Liver (tissue), 9 donors: Measurements from ENCODE around the gene PHLPP1. TPM values are rescaled to one million over a fixed set of nuclear protein-coding genes. Genes with fewer than 3 reads are reported as not detected.

Source experiments
- DNase-seq: peaks from one replicate; pipeline ENCODE4 v3.0.0-alpha.2; 2017; ENCODE audit warnings: low spot score
- H3K27ac ChIP-seq, 2 donors: one replicate each; pipeline ENCODE4 v1.7.0; 2013; ENCODE audit warnings: inconsistent platforms in 2 of 2, low read length in 2 of 2, control low read depth in 1 of 2, low read depth in 1 of 2, mild to moderate bottlenecking in 1 of 2
- H3K27me3 ChIP-seq, 4 donors: one replicate each; pipeline versions ENCODE4 v1.6.1 to v1.7.0; 2013; ENCODE audit warnings: low read length in 3 of 4, inconsistent platforms in 1 of 4, mild to moderate bottlenecking in 1 of 4, moderate library complexity in 1 of 4; ENCODE audit not compliant: control insufficient read depth in 4 of 4, insufficient read depth in 4 of 4
- H3K36me3 ChIP-seq, 4 donors: one replicate each; pipeline versions ENCODE4 v1.6.1 to v1.7.0; 2013; ENCODE audit warnings: low read length in 3 of 4, mild to moderate bottlenecking in 3 of 4, low read depth in 1 of 4, moderate library complexity in 1 of 4; ENCODE audit not compliant: control insufficient read depth in 4 of 4, insufficient read depth in 3 of 4
- H3K4me1 ChIP-seq, 4 donors: one replicate each; pipeline versions ENCODE4 v1.6.1 to v1.7.0; 2013; ENCODE audit warnings: low read length in 3 of 4, mild to moderate bottlenecking in 3 of 4, moderate library complexity in 1 of 4; ENCODE audit not compliant: control insufficient read depth in 4 of 4, insufficient read depth in 4 of 4
- H3K4me3 ChIP-seq, 3 donors: one replicate each; pipeline versions ENCODE4 v1.6.1 to v1.7.0; 2013; ENCODE audit warnings: low read length in 3 of 3, control low read depth in 1 of 3, low read depth in 1 of 3, mild to moderate bottlenecking in 1 of 3
- H3K9ac ChIP-seq, 2 donors: one replicate each; pipeline ENCODE4 v1.7.0; 2013; ENCODE audit warnings: low read length in 2 of 2, mild to moderate bottlenecking in 2 of 2, moderate library complexity in 2 of 2, control low read depth in 1 of 2, low read depth in 1 of 2
- H3K9me3 ChIP-seq, 4 donors: one replicate each; pipeline versions ENCODE4 v1.6.1 to v1.7.0; 2013; ENCODE audit warnings: low read length in 3 of 4; ENCODE audit not compliant: control insufficient read depth in 4 of 4
- EGR1 ChIP-seq, 2 donors: IDR thresholded peaks; 2 replicates each; pipeline ENCODE4 v1.6.1; 2016 to 2018; ENCODE audit warnings: antibody characterized with exemption in 2 of 2, low read depth in 2 of 2
- FOXA1 ChIP-seq: IDR thresholded peaks from 2 replicates; pipeline ENCODE4 v1.6.1; 2016; ENCODE audit warnings: antibody characterized with exemption
- FOXA2 ChIP-seq: IDR thresholded peaks from 2 replicates; pipeline ENCODE4 v1.6.1; 2016; ENCODE audit warnings: antibody characterized with exemption
- GABPA ChIP-seq, 2 donors: IDR thresholded peaks in 1 of 2; conservative IDR thresholded peaks in 1 of 2; 2 replicates each; pipeline ENCODE4 v1.6.1; 2016; ENCODE audit warnings: antibody characterized with exemption in 2 of 2, mild to moderate bottlenecking in 1 of 2, moderate library complexity in 1 of 2
- HNF4A ChIP-seq, 2 donors: conservative IDR thresholded peaks; 2 replicates each; pipeline ENCODE4 v1.6.1; 2016; ENCODE audit warnings: antibody characterized with exemption in 2 of 2, mild to moderate bottlenecking in 2 of 2
- HNF4G ChIP-seq: IDR thresholded peaks from 2 replicates; pipeline ENCODE4 v1.6.1; 2016; ENCODE audit warnings: antibody characterized with exemption
- JUND ChIP-seq, 2 donors: IDR thresholded peaks; 2 replicates each; pipeline ENCODE4 v1.6.1; 2016; ENCODE audit warnings: antibody characterized with exemption in 2 of 2
- NR2F2 ChIP-seq: IDR thresholded peaks from 2 replicates; pipeline ENCODE4 v1.6.1; 2016; ENCODE audit warnings: antibody characterized with exemption
- RAD21 ChIP-seq, 2 donors: IDR thresholded peaks; 2 replicates each; pipeline ENCODE4 v1.6.1; 2016; ENCODE audit warnings: antibody characterized with exemption in 2 of 2, mild to moderate bottlenecking in 2 of 2
- RXRA ChIP-seq, 2 donors: IDR thresholded peaks; 2 replicates each; pipeline ENCODE4 v1.6.1; 2017 to 2018; ENCODE audit warnings: antibody characterized with exemption in 2 of 2, mild to moderate bottlenecking in 1 of 2
- SP1 ChIP-seq: IDR thresholded peaks from 2 replicates; pipeline ENCODE4 v1.6.1; 2018; ENCODE audit warnings: antibody characterized with exemption, mild to moderate bottlenecking
- TAF1 ChIP-seq: conservative IDR thresholded peaks from 2 replicates; pipeline ENCODE4 v1.6.1; 2016; ENCODE audit warnings: antibody characterized with exemption, mild to moderate bottlenecking
- YY1 ChIP-seq: IDR thresholded peaks from 2 replicates; pipeline ENCODE4 v1.6.1; 2016; ENCODE audit warnings: antibody characterized with exemption, mild to moderate bottlenecking
- WGBS: extraction: QIAGEN DNeasy Blood & Tissue Kit; methylation state at CpG from one replicate; pipeline ENCODE4 v1.1.7; 2013; 5-methylcytosine and 5-hydroxymethylcytosine counted together
- polyA plus RNA-seq, 2 donors: library from polyadenylated mRNA; stranded (reverse) in 1 of 2; unstranded in 1 of 2; fragments of 200-250 nt in 1 of 2; fragments of >200 nt in 1 of 2; fragmentation: Nextera tagmentation in 1 of 2; extraction: Ambion mirVana in 1 of 2; gene quantifications; one replicate each; pipeline versions ENCODE4 v1.2.1 to v1.2.3, GENCODE V29; 2013 to 2015
- total RNA-seq, 2 donors: library from RNA; depleted of rRNA; stranded (reverse); fragments of >200 nt; gene quantifications; one replicate each; pipeline ENCODE4 v1.2.3, GENCODE V29; 2014
- TF ChIP-seq, protein P1 (sequence below): IDR thresholded peaks from 2 replicates; pipeline ENCODE4 v1.6.1; 2016; ENCODE audit warnings: antibody characterized with exemption
- TF ChIP-seq, protein P2 (sequence below): fragments of 150-350 bp; IDR thresholded peaks from 2 replicates; pipeline ENCODE4 v1.5.1; 2017; ENCODE audit warnings: improper control_type of control experiment, low read depth, low read length; ENCODE audit not compliant: missing input control
- TF ChIP-seq, protein P3 (sequence below): IDR thresholded peaks from 2 replicates; pipeline ENCODE4 v1.6.1; 2016; ENCODE audit warnings: antibody characterized with exemption, mild to moderate bottlenecking
- TF ChIP-seq, protein P4 (sequence below): IDR thresholded peaks from 2 replicates; pipeline ENCODE4 v1.6.1; 2016; ENCODE audit warnings: antibody characterized with exemption
- TF ChIP-seq, protein P5 (sequence below): IDR thresholded peaks from 2 replicates; pipeline ENCODE4 v1.6.1; 2016; ENCODE audit warnings: antibody characterized with exemption
- donor health status: healthy.
- donor health status: healthy.
- donor health status: healthy.
- donor health status: healthy.
- donor health status: healthy.

Gene PHLPP1
- total and polyA plus RNA-seq, 4 donors, result 4.2 to 14.5 (median 8.6) TPM

DNA sequence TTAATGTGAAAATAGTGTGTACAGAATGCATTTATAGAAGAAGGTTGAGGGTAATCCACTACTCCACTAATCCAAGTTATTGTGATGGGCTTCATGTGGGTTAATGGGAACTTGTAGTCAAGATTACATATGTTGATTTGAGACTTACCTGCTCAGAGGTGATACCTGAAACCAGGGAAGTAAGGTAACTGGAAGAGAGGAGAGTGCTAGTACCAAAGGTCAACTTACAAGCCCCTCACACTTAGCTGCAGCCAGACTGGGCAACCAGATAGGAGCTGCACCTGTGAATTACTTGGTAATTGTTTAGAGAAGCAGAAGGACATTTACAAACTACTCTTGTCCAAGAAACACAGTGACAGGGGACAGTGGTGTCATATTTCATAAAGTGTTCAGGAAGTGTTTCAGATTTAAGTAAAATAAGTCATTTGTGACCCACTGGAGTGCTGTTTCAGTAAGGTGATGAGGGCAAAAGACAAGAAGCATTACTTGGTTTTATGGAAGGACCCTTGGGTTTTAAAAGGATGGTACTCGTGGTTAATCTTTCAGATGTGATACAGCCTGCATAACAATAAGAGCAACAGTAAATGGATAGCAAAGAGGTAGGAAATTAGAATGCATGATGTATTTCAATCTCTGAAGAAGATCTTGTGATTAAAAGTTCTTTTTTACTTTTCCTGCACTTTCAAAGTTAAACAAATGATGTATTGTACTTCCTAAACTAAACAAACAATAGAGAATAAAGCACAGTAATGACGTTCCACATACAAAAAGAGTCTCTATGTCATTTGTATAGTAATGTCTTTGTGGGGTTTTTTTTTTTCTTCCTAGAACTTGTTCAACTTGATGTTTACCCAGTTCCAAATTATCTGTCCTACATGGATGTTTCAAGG is 189.3 kb downstream of the PHLPP1 start:
- Histone ChIP-seq H3K9ac (no peak overlapping the region), H3K9me3 (no peaks in the 10 kb centered on the region), H3K36me3 (peaks cover 0 to 22% (median 17%) of the 10 kb centered on the region in 4 donors), H3K27ac (no peak overlapping the region), H3K4me3 (no peak overlapping the region), H3K4me1 (no peaks in the 10 kb centered on the region), H3K27me3 (no peaks in the 10 kb centered on the region)
- no peak for DNase-seq
- 82% methylated on average over 2 of the region's 2 CpGs for WGBS
- TF ChIP-seq, protein P1, sequence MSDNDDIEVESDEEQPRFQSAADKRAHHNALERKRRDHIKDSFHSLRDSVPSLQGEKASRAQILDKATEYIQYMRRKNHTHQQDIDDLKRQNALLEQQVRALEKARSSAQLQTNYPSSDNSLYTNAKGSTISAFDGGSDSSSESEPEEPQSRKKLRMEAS, result no peak
- TF ChIP-seq JUND (IDR thresholded peaks at IDR 0.05) (no peak), NR2F2 (no peak), TAF1 (no peak), RAD21 (IDR thresholded peaks at IDR 0.05) (no peak), HNF4A (conservative IDR thresholded peaks at IDR 0.05) (no peak), RXRA (IDR thresholded peaks at IDR 0.05) (no peak), YY1 (no peak), SP1 (no peak), FOXA2 (no peak), GABPA (IDR thresholded peaks at IDR 0.05 in 1 of 2, conservative IDR thresholded peaks at IDR 0.05 in 1 of 2) (no peak), HNF4G (no peak), FOXA1 (no peak), EGR1 (IDR thresholded peaks at IDR 0.05; ENCODE audit: low read depth in 2 of 2) (no peak)
- TF ChIP-seq, protein P2, sequence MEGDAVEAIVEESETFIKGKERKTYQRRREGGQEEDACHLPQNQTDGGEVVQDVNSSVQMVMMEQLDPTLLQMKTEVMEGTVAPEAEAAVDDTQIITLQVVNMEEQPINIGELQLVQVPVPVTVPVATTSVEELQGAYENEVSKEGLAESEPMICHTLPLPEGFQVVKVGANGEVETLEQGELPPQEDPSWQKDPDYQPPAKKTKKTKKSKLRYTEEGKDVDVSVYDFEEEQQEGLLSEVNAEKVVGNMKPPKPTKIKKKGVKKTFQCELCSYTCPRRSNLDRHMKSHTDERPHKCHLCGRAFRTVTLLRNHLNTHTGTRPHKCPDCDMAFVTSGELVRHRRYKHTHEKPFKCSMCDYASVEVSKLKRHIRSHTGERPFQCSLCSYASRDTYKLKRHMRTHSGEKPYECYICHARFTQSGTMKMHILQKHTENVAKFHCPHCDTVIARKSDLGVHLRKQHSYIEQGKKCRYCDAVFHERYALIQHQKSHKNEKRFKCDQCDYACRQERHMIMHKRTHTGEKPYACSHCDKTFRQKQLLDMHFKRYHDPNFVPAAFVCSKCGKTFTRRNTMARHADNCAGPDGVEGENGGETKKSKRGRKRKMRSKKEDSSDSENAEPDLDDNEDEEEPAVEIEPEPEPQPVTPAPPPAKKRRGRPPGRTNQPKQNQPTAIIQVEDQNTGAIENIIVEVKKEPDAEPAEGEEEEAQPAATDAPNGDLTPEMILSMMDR, result no peak
- TF ChIP-seq, protein P3, sequence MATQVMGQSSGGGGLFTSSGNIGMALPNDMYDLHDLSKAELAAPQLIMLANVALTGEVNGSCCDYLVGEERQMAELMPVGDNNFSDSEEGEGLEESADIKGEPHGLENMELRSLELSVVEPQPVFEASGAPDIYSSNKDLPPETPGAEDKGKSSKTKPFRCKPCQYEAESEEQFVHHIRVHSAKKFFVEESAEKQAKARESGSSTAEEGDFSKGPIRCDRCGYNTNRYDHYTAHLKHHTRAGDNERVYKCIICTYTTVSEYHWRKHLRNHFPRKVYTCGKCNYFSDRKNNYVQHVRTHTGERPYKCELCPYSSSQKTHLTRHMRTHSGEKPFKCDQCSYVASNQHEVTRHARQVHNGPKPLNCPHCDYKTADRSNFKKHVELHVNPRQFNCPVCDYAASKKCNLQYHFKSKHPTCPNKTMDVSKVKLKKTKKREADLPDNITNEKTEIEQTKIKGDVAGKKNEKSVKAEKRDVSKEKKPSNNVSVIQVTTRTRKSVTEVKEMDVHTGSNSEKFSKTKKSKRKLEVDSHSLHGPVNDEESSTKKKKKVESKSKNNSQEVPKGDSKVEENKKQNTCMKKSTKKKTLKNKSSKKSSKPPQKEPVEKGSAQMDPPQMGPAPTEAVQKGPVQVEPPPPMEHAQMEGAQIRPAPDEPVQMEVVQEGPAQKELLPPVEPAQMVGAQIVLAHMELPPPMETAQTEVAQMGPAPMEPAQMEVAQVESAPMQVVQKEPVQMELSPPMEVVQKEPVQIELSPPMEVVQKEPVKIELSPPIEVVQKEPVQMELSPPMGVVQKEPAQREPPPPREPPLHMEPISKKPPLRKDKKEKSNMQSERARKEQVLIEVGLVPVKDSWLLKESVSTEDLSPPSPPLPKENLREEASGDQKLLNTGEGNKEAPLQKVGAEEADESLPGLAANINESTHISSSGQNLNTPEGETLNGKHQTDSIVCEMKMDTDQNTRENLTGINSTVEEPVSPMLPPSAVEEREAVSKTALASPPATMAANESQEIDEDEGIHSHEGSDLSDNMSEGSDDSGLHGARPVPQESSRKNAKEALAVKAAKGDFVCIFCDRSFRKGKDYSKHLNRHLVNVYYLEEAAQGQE, result no peak
- TF ChIP-seq, protein P4, sequence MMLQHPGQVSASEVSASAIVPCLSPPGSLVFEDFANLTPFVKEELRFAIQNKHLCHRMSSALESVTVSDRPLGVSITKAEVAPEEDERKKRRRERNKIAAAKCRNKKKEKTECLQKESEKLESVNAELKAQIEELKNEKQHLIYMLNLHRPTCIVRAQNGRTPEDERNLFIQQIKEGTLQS, result no peak
- TF ChIP-seq, protein P5, sequence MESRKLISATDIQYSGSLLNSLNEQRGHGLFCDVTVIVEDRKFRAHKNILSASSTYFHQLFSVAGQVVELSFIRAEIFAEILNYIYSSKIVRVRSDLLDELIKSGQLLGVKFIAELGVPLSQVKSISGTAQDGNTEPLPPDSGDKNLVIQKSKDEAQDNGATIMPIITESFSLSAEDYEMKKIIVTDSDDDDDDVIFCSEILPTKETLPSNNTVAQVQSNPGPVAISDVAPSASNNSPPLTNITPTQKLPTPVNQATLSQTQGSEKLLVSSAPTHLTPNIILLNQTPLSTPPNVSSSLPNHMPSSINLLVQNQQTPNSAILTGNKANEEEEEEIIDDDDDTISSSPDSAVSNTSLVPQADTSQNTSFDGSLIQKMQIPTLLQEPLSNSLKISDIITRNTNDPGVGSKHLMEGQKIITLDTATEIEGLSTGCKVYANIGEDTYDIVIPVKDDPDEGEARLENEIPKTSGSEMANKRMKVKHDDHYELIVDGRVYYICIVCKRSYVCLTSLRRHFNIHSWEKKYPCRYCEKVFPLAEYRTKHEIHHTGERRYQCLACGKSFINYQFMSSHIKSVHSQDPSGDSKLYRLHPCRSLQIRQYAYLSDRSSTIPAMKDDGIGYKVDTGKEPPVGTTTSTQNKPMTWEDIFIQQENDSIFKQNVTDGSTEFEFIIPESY, result no peak
